Epidermal melanocyte (primary cell): ENCODE data around the gene CCBE1.
A peak's percentile ranks its signal among the peaks of the same experiment; 100 is the strongest.

ENCODE experiments used
- DNase-seq: peaks from one replicate; pipeline ENCODE4 v3.0.0; 2011; ENCODE audit warnings: low spot score; ENCODE audit not compliant: insufficient read length

CCBE1 gene

DNA sequence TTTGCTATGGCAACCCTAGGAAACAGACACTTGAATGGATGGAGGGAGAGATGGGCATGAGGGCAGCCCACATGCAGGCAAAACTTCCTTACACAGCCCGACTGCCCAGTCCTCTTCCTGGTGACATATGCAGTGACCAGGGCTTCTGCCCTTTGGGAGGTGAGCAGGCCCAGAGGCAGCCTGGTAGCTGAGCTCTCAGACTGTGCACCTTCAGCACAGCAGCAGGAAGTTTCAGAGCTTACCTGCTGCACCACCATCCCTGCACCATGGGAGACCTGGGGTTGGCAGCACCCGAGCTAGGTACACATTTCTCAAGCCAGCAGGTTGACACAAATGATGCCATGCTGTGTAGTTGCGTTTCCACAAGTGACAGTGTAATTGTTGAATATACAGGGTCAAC is 240.6 kb downstream of the CCBE1 start:
- no peak for DNase-seq

DNA sequence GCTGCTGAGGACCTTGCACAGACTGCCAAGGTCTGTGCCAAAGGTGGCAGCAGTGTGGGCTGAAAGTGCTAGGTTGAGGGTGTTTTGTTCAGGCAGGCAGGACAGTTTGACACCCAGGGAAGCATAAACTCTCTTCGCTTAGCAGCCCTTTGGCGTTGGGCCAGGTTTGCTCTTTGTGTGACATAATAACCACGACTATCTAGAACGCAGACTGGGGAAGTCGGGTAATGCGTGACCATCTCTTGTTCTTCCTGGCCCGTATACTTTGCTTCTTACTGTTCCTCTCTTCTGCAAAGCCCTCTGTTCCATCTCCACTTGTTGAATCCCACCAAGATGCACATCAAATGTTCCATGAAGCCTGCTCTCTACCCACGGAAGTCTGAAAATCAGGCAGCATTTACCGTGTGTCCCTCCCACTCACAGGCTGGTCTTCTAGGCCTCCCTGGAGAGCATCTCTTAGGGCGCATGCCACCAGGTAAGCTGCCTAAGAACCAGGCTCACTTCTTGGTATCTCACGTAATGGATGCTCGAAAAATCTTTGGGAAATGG is 241.4 kb downstream of the CCBE1 start:
- no peak for DNase-seq

DNA sequence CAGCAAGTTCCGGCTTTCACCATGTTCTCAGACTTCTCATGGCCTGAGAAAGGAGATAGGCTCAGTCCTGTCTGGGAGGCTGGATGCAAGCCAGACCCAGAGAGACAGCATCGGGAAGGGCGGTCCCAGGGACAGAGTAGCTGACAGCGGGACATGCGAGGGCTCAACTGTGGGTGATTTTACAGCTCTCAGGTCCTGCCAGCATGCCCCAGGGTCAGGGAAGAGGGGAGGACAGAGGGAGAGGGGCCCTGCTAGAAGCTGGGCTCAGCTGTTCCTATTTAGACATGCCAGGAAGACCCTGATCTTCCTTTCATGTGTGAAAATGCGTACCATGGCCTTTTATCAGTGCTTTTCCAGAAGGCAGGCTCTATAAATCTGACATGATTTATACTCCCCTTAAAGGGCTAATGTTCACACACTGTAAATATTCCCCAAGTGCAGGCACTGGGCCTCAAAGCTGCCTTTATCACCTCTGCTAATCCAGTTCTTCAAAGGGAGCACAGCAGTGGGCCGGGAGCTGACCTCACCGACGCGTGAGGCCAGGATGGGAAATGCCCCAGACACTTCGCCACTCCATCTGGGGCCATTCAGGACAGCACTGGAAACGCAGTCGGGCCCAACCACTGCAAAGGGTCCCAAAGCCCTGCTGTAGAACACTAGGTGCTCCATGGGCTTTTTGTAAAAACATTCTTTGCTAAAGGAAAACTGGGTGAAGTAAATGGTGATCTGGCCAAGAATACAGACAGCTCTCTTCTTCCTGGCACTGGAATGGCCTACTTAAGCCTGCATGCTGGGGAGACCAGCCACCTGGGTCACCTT is 242.1 kb downstream of the CCBE1 start:
- DNase-seq: no peak

GRCh38 chr18:59453468-59453961 is 243.7 kb downstream of the CCBE1 start:
- no peak for DNase-seq

DNA sequence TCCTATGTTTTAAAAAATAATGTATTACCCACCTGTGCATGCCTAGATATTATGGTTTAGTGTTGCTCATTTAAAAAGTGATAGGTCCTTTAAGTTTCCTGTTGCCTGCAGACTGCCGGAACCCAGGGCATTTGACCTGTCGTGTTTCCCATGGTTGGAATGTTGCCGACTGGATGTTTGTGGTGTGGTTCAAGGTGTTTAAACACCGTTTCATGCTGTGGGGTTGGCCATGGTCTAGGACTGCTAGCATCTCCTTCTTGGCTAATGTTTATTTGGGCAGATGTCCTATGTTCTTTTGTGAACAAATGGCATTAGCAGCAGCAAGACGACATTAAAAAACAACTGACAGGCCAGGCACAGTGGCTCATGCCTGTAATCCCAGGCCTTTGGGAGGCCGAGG is 245.3 kb downstream of the CCBE1 start:
- DNase-seq: no peak

DNA sequence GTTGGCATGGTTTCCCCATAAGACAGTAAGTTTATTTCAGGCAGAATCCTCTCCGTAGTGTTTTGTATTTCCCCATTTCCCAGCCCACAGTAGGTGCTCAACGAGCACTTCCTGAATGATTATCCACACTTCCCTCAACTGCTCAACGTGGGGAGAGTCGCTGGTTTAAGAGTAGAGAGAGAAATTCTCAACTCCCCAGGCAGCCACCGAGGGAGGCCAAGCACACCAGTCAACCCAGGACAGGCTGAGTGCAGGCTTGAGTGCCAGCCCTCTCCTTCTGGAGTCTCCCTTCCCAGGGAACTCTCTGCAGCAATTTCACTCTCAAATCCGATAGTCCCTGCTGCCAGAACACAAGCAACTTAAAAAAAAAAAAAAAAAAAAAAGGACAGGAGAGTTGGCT is 246.2 kb downstream of the CCBE1 start:
- DNase-seq: no peak

GRCh38 chr18:59448546-59448945 is 248.7 kb downstream of the CCBE1 start:
- no peak for DNase-seq

DNA sequence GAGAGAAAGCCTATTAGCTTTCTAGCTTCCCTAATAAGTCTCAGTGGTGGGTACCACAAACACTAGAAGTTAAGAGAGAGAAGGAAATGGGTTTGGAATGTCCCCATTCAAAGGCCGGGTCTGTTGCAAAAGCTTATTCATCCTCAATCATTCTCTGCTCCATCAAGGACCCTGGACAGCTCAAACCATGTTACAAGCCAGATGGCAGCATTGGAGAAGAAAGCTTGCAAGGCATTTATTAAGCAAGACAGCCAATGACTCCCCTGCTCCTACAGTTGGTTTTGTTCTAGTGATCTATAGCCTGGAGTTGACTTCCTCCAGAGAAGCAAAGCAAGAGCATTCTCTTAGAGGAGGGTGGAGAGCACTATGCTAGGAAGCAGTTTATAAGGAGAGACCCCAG is 251.2 kb downstream of the CCBE1 start:
- DNase-seq: no peak

GRCh38 chr18:59437851-59438569 is 259.2 kb downstream of the CCBE1 start:
- DNase-seq: no peak

- no peak for DNase-seq
Observed at GRCh38 chr18:59432803-59433597, 264.2 kb downstream of the CCBE1 start.

DNA sequence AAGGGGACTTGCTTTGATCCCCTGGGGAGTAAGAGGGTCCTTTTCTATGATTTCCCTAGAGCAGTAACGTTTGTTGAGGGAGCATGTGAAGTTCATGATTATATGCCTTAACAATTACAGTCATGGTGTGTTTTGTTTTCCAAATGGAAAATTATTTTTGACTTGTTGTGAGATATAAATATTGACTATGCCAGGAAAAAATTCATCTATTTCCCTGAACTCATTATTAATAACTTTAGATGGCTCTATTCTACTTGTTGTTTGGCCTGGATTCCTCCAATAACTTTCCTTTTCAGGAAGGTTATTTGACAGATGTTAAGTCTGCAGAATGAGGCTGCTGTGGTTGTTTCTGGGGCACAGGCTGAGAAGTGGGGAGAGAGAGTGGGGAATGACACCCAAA is 266.1 kb downstream of the CCBE1 start:
- DNase-seq: no peak

DNA sequence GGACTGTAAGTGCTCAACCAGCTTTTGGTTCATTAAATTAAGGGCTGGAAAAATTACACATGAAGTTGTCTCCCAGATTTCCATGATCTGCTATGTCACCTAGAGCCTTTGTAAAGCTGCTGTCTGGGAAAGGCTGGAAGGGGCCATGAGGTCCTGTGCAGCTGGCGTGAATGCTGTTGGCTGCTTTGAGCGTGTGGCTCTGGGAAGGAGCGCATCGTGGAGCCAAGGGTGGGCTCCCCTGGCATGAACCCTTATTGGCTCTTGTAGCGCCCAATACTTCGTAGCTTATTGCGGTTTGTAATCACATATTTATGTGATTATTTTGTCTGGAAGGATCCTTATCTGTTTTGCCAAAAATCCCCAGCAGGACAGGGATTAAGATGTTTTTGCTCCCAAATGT is 267.6 kb downstream of the CCBE1 start:
- no peak for DNase-seq

- DNase-seq: no peak
Observed at GRCh38 chr18:59428018-59428417, 269.2 kb downstream of the CCBE1 start.

DNA sequence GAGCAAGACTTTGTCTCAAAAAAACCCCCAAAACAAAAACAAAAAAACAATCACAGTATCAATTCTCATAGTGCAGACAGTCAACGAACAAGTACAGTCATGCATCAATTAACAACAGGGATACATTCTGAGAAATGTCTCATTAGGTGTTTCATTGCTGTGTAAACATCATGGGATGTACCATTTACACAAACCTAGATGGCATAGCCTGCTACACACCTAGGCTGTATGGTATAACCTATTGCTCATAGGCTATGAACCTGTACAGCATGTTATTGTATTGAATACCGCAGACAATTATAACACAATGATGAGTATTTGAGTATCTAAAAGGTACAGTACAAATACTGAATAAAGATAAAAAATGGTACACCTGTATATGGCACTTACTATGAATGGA is 270.4 kb downstream of the CCBE1 start:
- DNase-seq: no peak

GRCh38 chr18:59423259-59423658 is 274.0 kb downstream of the CCBE1 start:
- no peak for DNase-seq

DNA sequence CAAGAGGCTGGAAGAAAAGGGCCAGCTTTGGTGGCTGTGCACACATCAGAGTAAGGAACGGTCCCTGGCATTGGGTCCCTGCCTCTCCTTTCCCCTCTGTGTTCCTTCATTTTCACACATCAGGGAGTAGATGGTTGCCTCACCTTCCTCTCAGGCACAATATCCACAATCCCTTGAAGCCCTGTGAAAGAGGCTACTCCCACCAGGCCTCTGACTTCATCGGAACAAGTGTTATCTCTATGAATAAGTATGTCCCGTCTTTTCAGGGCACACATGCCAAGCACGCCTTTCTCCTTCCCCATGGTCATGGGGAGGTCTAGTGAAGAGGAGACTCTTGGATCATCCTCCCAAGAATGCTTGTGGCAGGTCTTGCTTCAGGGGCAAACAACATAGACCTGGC is 277.0 kb downstream of the CCBE1 start:
- DNase-seq: no peak

- peak; percentile 31 for DNase-seq
Observed at GRCh38 chr18:59419386-59419785, 277.8 kb downstream of the CCBE1 start.

DNA sequence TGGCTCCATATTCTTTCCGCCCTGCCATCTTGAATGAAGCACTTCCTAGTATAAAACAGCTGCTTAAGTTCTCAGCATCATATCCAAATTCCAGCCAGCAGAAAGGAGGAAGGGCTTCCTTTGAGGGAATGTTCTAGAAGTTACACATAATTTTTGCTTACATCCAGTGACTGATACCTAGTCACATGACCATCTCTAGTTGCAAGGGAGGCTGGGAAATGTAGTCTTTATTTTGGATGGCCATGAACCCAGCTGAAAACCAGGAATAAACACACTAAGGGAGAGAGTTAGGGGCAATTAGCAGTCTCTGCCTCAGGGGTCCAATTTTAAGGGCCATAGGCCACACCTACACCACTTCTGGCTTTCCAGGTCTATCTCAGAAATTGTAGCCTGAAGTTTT is 280.4 kb downstream of the CCBE1 start:
- no peak for DNase-seq

GRCh38 chr18:59414111-59414653 is 283.0 kb downstream of the CCBE1 start:
- no peak for DNase-seq

DNA sequence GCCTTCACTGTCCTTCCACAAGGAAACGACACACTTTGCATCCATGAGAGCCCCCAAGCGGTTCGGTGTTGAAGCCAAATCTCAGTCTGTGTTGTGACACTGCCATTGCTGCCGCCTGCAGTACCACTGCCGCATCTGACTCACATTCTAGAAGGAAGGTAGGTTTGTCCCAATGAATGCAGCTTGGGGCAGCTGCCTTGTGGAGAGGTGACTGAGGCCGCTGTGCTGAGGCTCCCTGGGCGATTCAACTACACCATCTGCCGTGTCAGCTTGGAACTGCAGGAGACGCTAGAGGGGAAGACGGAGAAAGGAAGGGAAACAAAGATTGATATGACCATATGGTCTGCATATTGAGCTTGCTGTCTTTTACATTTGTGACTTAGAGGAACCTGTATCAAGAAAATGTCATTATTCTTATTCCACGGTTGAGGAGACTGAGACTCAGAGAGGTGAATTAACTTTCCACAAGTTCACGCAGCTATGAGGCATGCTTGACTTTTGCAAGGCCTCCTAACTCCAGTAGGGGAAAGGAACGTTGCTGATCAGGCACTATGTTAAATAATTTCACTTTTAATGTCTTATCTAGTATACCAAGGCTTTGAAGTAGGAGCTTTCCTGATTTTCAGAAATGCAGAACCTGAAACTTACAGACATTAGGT is 294.7 kb downstream of the CCBE1 start:
- peak; percentile 88 for DNase-seq

GRCh38 chr18:59400407-59400806 is 296.8 kb downstream of the CCBE1 start:
- peak; percentile 53 for DNase-seq
